HEK293T (cell line): ENCODE measurements around the gene OLIG3.

ENCODE experiments used
- CTCF ChIA-PET: fragments of 350-600 bp; formaldehyde crosslinking; extraction: SDS; loops from one replicate; lab custom pipeline; 2021; ENCODE audit warnings: antibody characterized with exemption, inconsistent platforms; lab: Yijun Ruan, JAX
- POLR2A ChIA-PET: fragments of 350-600 bp; formaldehyde crosslinking; extraction: SDS; loops from one replicate; lab custom pipeline; 2020; ENCODE audit warnings: antibody characterized with exemption, inconsistent platforms; lab: Yijun Ruan, JAX
- DNase-seq: peaks from one replicate; pipeline ENCODE4 v3.0.0; 2012; ENCODE audit warnings: mixed read lengths; ENCODE audit errors: extremely low spot score
- ARNT ChIP-seq: fragments of 450-650 bp; IDR thresholded peaks from 2 replicates; pipeline ENCODE4 v1.6.1; 2017; ENCODE audit warnings: mild to moderate bottlenecking
- BHLHE40 ChIP-seq: fragments of 450-650 bp; IDR thresholded peaks from 2 replicates; pipeline ENCODE4 v1.6.1; 2016; ENCODE audit warnings: mild to moderate bottlenecking, moderate library complexity, borderline replicate concordance
- CTBP1 ChIP-seq: fragments of 450-650 bp; IDR thresholded peaks from 2 replicates; pipeline ENCODE4 v1.6.1; 2016; ENCODE audit warnings: borderline replicate concordance
- ELF4 ChIP-seq: fragments of 450-650 bp; IDR thresholded peaks from 2 replicates; pipeline ENCODE4 v1.6.1; 2017; ENCODE audit warnings: antibody characterized with exemption
- FOXA1 ChIP-seq: fragments of 450-650 bp; IDR thresholded peaks from 2 replicates; pipeline ENCODE4 v1.6.1; 2016; ENCODE audit warnings: mild to moderate bottlenecking
- FOXK2 ChIP-seq: fragments of 450-650 bp; IDR thresholded peaks from 2 replicates; pipeline ENCODE4 v1.6.1; 2016; ENCODE audit warnings: mild to moderate bottlenecking
- FOXM1 ChIP-seq: fragments of 450-650 bp; IDR thresholded peaks from 2 replicates; pipeline ENCODE4 v1.6.1; 2017; ENCODE audit warnings: mild to moderate bottlenecking, borderline replicate concordance
- HDGF ChIP-seq: fragments of 450-650 bp; IDR thresholded peaks from 2 replicates; pipeline ENCODE4 v1.6.1; 2017; ENCODE audit warnings: antibody characterized with exemption, borderline replicate concordance
- L3MBTL2 ChIP-seq: fragments of 450-650 bp; conservative IDR thresholded peaks from 2 replicates; pipeline ENCODE4 v1.6.1; 2016; ENCODE audit warnings: mild to moderate bottlenecking
- LEF1 ChIP-seq: fragments of 450-650 bp; IDR thresholded peaks from 2 replicates; pipeline ENCODE4 v1.6.1; 2017; ENCODE audit warnings: mild to moderate bottlenecking, borderline replicate concordance
- NFRKB ChIP-seq: fragments of 450-650 bp; IDR thresholded peaks from 2 replicates; pipeline ENCODE4 v1.6.1; 2016; ENCODE audit warnings: mild to moderate bottlenecking, moderate library complexity
- PKNOX1 ChIP-seq: fragments of 450-650 bp; IDR thresholded peaks from 2 replicates; pipeline ENCODE4 v1.6.1; 2016
- SP1 ChIP-seq: fragments of 450-650 bp; IDR thresholded peaks from 2 replicates; pipeline ENCODE4 v1.6.1; 2017
- SUZ12 ChIP-seq: fragments of 450-650 bp; IDR thresholded peaks from 2 replicates; pipeline ENCODE4 v1.6.1; 2016; ENCODE audit warnings: mild to moderate bottlenecking
- TARDBP ChIP-seq: fragments of 450-650 bp; IDR thresholded peaks from 2 replicates; pipeline ENCODE4 v1.6.1; 2016
- ZNF384 ChIP-seq: fragments of 450-650 bp; IDR thresholded peaks from 2 replicates; pipeline ENCODE4 v1.6.1; 2016

OLIG3 gene

DNA sequence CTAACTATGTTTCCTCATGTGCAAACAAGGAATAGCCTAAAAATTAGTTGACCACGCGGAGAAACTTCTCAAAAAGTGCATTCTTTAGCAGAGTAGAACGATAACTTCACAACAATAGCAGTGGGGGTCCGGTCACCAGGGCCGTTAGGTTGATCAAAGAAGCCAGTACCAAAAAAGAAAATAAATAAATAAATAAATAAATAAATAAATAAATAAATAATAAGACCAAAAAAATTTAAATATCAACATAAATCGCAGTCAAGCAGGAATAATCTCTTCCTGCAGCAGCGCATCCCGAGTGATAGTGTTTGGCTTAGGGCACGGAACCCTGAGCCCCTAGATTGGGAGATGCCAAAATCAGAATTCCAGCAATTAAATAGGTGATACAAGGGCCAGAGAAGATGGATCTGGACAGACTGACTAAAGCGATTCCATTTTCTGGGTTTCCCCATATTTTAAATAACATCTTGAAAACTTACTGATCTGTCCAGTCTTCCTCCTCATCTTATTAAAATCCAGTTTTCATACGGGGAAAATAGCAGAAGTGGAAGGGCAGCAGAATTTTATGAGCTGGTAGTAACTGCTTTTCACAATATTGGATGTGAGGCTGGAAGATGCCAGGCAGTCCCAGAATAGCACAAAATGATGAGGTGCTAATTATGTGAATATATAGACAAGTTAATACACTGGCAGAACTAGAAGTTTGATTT is 4.4 kb upstream of the OLIG3 start:
- no peak for DNase-seq
- POLR2A ChIA-PET: no interaction called here
- CTCF ChIA-PET: no interaction called here
- TF ChIP-seq PKNOX1 (no peak), LEF1 (no peak)

- no peak for TF ChIP-seq FOXA1
- TF ChIP-seq SUZ12: no peak
- TF ChIP-seq ZNF384: no peak
- TF ChIP-seq NFRKB: no peak
- no peak for TF ChIP-seq SP1
- TF ChIP-seq ARNT: no peak
- no peak for TF ChIP-seq BHLHE40
- TF ChIP-seq L3MBTL2: no peak; the same call in 1 of the 2 replicates
- no peak for TF ChIP-seq FOXM1
- no peak for TF ChIP-seq TARDBP
- TF ChIP-seq ELF4: no peak
- TF ChIP-seq LEF1: no peak
- TF ChIP-seq CTBP1: no peak
- no peak for TF ChIP-seq HDGF
- TF ChIP-seq FOXK2: no peak
- TF ChIP-seq PKNOX1: no peak
- POLR2A ChIA-PET: no interaction called here
- DNase-seq: peak; percentile 61
- CTCF ChIA-PET: interaction anchor here (0.9 kb wide), 1 partner anchor 18 kb away, joined by 4 read pairs; no protein-coding TSS in a partner anchor
Measured at GRCh38 chr6:137497721-137498463, 3.7 kb upstream of the OLIG3 start.

- no peak for TF ChIP-seq ARNT
- TF ChIP-seq NFRKB: no peak
- no peak for TF ChIP-seq FOXK2
- TF ChIP-seq ELF4: no peak
- TF ChIP-seq SP1: no peak
- TF ChIP-seq CTBP1: no peak
- TF ChIP-seq ZNF384: no peak
- no peak for TF ChIP-seq BHLHE40
- ChIA-PET CTCF (interaction anchor here (0.9 kb wide), 1 partner anchor 18 kb away, joined by 4 read pairs; no protein-coding TSS in a partner anchor), POLR2A (no interaction called here)
- DNase-seq: no peak
Measured at GRCh38 chr6:137496909-137497720, 2.9 kb upstream of the OLIG3 start.

- no peak for TF ChIP-seq ARNT
- TF ChIP-seq HDGF: no peak
- POLR2A ChIA-PET: no interaction called here
- CTCF ChIA-PET: no interaction called here
- DNase-seq: no peak
Measured at GRCh38 chr6:137496368-137496767, 2.2 kb upstream of the OLIG3 start.

DNA sequence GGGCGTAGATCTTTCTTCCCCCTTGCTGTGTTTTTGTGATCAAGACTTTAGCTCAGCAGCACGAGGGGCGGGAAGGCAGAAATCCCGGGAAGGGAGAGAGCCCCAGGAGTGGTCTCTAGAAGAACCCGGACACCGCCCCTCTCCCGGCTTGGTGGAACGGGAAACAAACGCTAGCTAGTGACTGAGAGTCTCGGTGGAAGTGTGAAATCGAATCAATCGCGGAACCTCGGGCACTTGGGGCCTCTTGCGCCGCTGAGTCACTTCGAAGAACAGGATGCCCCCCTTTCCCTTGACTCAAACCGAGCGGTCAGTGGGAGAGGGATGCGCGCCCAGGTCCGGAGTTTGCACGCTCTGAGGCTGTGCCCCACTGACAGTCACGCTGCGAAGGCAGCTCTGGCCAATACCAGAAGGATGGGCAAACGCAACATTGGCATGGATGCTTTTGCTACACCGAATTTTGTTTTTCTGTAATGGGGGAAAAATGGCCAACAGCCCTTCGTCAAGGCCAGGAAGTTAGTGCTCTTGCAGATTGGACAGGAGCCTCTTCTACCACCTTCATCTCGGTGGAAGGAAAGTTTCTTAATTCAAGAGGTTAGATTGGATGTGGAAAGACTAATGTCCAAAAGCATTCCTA is 1.6 kb upstream of the OLIG3 start:
- TF ChIP-seq HDGF (no peak), L3MBTL2 (no peak), ARNT (no peak), CTBP1 (no peak), FOXA1 (no peak), BHLHE40 (no peak), ZNF384 (no peak), TARDBP (no peak), FOXK2 (no peak), ELF4 (no peak), FOXM1 (no peak)
- ChIA-PET CTCF (no interaction called here), POLR2A (no interaction called here)
- DNase-seq: no peak

- DNase-seq: no peak
- TF ChIP-seq ELF4 (no peak), FOXM1 (no peak), BHLHE40 (no peak), HDGF (no peak), SUZ12 (no peak), LEF1 (no peak), CTBP1 (no peak), TARDBP (no peak), ARNT (no peak), FOXK2 (no peak)
- CTCF ChIA-PET: no interaction called here
- POLR2A ChIA-PET: no interaction called here
Measured at GRCh38 chr6:137494988-137495702, 951 bp upstream of the OLIG3 start.
